K562 (cell line): ENCODE data around the gene ZNF516. TPM values are rescaled to one million over a fixed set of nuclear protein-coding genes. Genes with fewer than 3 reads are reported as not detected.

Source experiments
- ATAC-seq: fragments of 200-7000 bp; cut with Tn5 transposase; 3 replicates; pipeline ENCODE4 v1.9.1; 2020; ENCODE audit warnings: moderate library complexity
- BruUV-seq: library from RNA; stranded (reverse); fragments of 400-500 nt; replicated peaks from 2 replicates; lab custom pipeline; 2021; lab: Mats Ljungman, UMichigan
- CTCF ChIA-PET: fragments of 300-600 bp; formaldehyde crosslinking; extraction: SDS; loops from one replicate; lab custom pipeline; 2021; ENCODE audit warnings: low intra/inter-chr PET ratio; lab: Yijun Ruan, JAX
- POLR2A ChIA-PET: fragments of 300-600, 350-650 bp; sonication (Branson Sonifier 250); formaldehyde crosslinking; extraction: SDS; loops from one replicate; lab custom pipeline; 2021; ENCODE audit warnings: antibody characterized with exemption, inconsistent platforms; lab: Yijun Ruan, JAX
- DNase-seq, 4 experiments: peaks; one replicate each; pipeline versions ENCODE4 v3.0.0 to v3.0.0-alpha.2; 2011 to 2018; ENCODE audit warnings: low spot score in 3 of 4, mixed read lengths in 3 of 4; ENCODE audit errors: extremely low read depth in 1 of 4
- FAIRE-seq: peaks from 2 replicates; lab custom pipeline; 2011; peaks lifted over from hg19 to GRCh38; lab: Jason Lieb, UNC
- H2AFZ ChIP-seq: 2 replicates; pipeline ENCODE4 v1.6.0; 2011; ENCODE audit warnings: low read depth, low read length, control low read depth, inconsistent platforms
- H3K27ac ChIP-seq: fragments of 200-600 bp; 3 replicates; pipeline ENCODE4 v1.8.0; 2011; ENCODE audit warnings: low read depth, mild to moderate bottlenecking, control low read depth, inconsistent platforms, low read length, moderate library complexity, mixed read lengths; ENCODE audit errors: extremely low read depth
- H3K27me3 ChIP-seq, 2 experiments: fragments of 300-600 bp in 1 of 2; 2 replicates in 1 of 2; 3 replicates in 1 of 2; pipeline versions ENCODE4 v1.6.0 to v1.8.0; 2011; ENCODE audit warnings: inconsistent platforms in 2 of 2, low read length in 2 of 2, mild to moderate bottlenecking in 1 of 2, mixed read lengths in 1 of 2, moderate library complexity in 1 of 2; ENCODE audit not compliant: control insufficient read depth in 2 of 2, insufficient read depth in 2 of 2
- H3K36me3 ChIP-seq: fragments of 300-600 bp; 3 replicates; pipeline ENCODE4 v1.8.0; 2011; ENCODE audit warnings: mild to moderate bottlenecking, low read length, inconsistent platforms; ENCODE audit not compliant: control insufficient read depth, insufficient read depth
- H3K4me1 ChIP-seq, 2 experiments: fragments of 200-600 bp in 1 of 2; replicated peaks in 1 of 2; 2 replicates in 1 of 2; 3 replicates in 1 of 2; pipeline versions ENCODE4 v1.5.1 to v1.8.0; 2011; ENCODE audit warnings: inconsistent platforms in 2 of 2, low read length in 2 of 2, mild to moderate bottlenecking in 1 of 2, mixed read lengths in 1 of 2, moderate library complexity in 1 of 2; ENCODE audit not compliant: control insufficient read depth in 2 of 2, insufficient read depth in 2 of 2
- H3K4me2 ChIP-seq: 2 replicates; pipeline ENCODE4 v1.6.1; 2011; ENCODE audit warnings: low read length, control low read depth, inconsistent platforms, mixed read lengths; ENCODE audit not compliant: insufficient read depth
- H3K4me3 ChIP-seq: fragments of 200-600 bp; sonication (generic), shearing (Covaris generic); 2 replicates; pipeline ENCODE4 v1.5.1; 2016; ENCODE audit warnings: control low read depth, inconsistent platforms
- H3K79me2 ChIP-seq: fragments of 200-600 bp; 3 replicates; pipeline ENCODE4 v1.8.0; 2011; ENCODE audit warnings: low read length, inconsistent platforms; ENCODE audit not compliant: control insufficient read depth, insufficient read depth
- H3K9ac ChIP-seq, 2 experiments: 2 replicates each; pipeline versions ENCODE4 v1.6.0 to v1.6.1; 2011; ENCODE audit warnings: low read depth in 2 of 2, low read length in 2 of 2, control low read depth in 1 of 2, inconsistent platforms in 1 of 2, mild to moderate bottlenecking in 1 of 2, mixed read lengths in 1 of 2; ENCODE audit not compliant: insufficient read depth in 1 of 2
- H3K9me1 ChIP-seq: one replicate; pipeline ENCODE4 v1.6.0; 2011; ENCODE audit warnings: inconsistent platforms, mild to moderate bottlenecking, low read length, moderate library complexity; ENCODE audit not compliant: control insufficient read depth, insufficient read depth
- H3K9me3 ChIP-seq: replicated peaks from 2 replicates; pipeline ENCODE4 v1.5.1; 2011; ENCODE audit warnings: low read depth, low read length, inconsistent platforms; ENCODE audit not compliant: control insufficient read depth, insufficient read depth
- H4K20me1 ChIP-seq: replicated peaks from 2 replicates; pipeline ENCODE4 v1.6.1; 2011; ENCODE audit warnings: low read length, inconsistent platforms, mixed read lengths; ENCODE audit not compliant: control insufficient read depth, insufficient read depth
- ATF1 ChIP-seq, 2 experiments: fragments of 450-650 bp in 1 of 2; IDR thresholded peaks; 2 replicates each; pipeline ENCODE4 v1.6.1; 2016; ENCODE audit warnings: missing compliant biosample characterization in 1 of 2, missing genetic modification characterization in 1 of 2
- CTBP1 ChIP-seq: fragments of 450-650 bp; IDR thresholded peaks from 2 replicates; pipeline ENCODE4 v1.6.1; 2016; ENCODE audit warnings: borderline replicate concordance
- DPF2 ChIP-seq: fragments of 450-650 bp; IDR thresholded peaks from 2 replicates; pipeline ENCODE4 v1.6.1; 2016
- ETV5 ChIP-seq: sonication (generic); formaldehyde crosslinking; IDR thresholded peaks from 2 replicates; pipeline ENCODE4 v1.4.0; 2020; ENCODE audit warnings: low read depth, mild to moderate bottlenecking, missing genetic modification reagents
- FOXK1 ChIP-seq: sonication (generic); formaldehyde crosslinking; IDR thresholded peaks from 2 replicates; pipeline ENCODE4 v1.8.0; 2022; ENCODE audit warnings: missing genetic modification reagents, mild to moderate bottlenecking, borderline replicate concordance
- HOXB6 ChIP-seq: fragments of 250-450 bp; sonication (Bioruptor Pico); IDR thresholded peaks from 2 replicates; pipeline ENCODE4 v1.5.1; 2022; ENCODE audit warnings: mild to moderate bottlenecking, borderline replicate concordance
- IFI16 ChIP-seq: fragments of 250-450 bp; sonication (Bioruptor Pico); IDR thresholded peaks from 2 replicates; pipeline ENCODE4 v2.1.2; 2022; ENCODE audit warnings: mild to moderate bottlenecking, inconsistent platforms
- KAT2B ChIP-seq: IDR thresholded peaks from one replicate; pipeline ENCODE4 v1.6.1; 2012; ENCODE audit warnings: low read depth, mild to moderate bottlenecking, control low read depth, inconsistent platforms, low read length, moderate library complexity
- KAT7 ChIP-seq: sonication (generic); formaldehyde crosslinking; IDR thresholded peaks from 2 replicates; pipeline ENCODE4 v1.8.0; 2022; ENCODE audit warnings: missing genetic modification reagents, mild to moderate bottlenecking, borderline replicate concordance
- MIER1 ChIP-seq: fragments of 450-650 bp; IDR thresholded peaks from 2 replicates; pipeline ENCODE4 v1.6.1; 2016; ENCODE audit warnings: antibody characterized with exemption, mild to moderate bottlenecking, low read depth
- POLR2AphosphoS5 ChIP-seq: IDR thresholded peaks from 2 replicates; pipeline ENCODE4 v1.6.1; 2011; ENCODE audit warnings: mild to moderate bottlenecking, low read depth, low read length, moderate library complexity; ENCODE audit not compliant: control insufficient read depth, insufficient read depth
- PYGO2 ChIP-seq: fragments of 450-650 bp; IDR thresholded peaks from 2 replicates; pipeline ENCODE4 v1.6.1; 2016; ENCODE audit warnings: mild to moderate bottlenecking, missing genetic modification characterization, moderate library complexity, missing compliant biosample characterization
- RFX1 ChIP-seq: fragments of 450-650 bp; IDR thresholded peaks from 2 replicates; pipeline ENCODE4 v1.6.1; 2016; ENCODE audit warnings: mild to moderate bottlenecking, moderate library complexity
- SREBF2 ChIP-seq: sonication (generic); formaldehyde crosslinking; IDR thresholded peaks from 2 replicates; pipeline ENCODE4 v1.4.0; 2020; ENCODE audit warnings: mild to moderate bottlenecking, missing genetic modification reagents
- TBP ChIP-seq: optimal IDR thresholded peaks from 2 replicates; pipeline ENCODE3; 2011; ENCODE audit warnings: low read depth, low read length, improper control_type of control experiment
- XRCC3 ChIP-seq: fragments of 450-650 bp; IDR thresholded peaks from 2 replicates; pipeline ENCODE4 v1.6.1; 2017; ENCODE audit warnings: mild to moderate bottlenecking, moderate library complexity
- ZNF696 ChIP-seq: fragments of 250-450 bp; sonication (Bioruptor Pico); conservative IDR thresholded peaks from 2 replicates; pipeline ENCODE4 v1.4.0; 2020; ENCODE audit warnings: mild to moderate bottlenecking, moderate library complexity
- WGBS: fragments of 100-300 bp; shearing (Covaris generic); methylation state at CpG from one replicate; pipeline ENCODE4 v1.1.6; 2016; ENCODE audit warnings: low coverage, mixed read lengths; ENCODE audit not compliant: insufficient coverage; ENCODE audit errors: missing lambda C conversion rate; 5-methylcytosine and 5-hydroxymethylcytosine counted together
- in situ Hi-C: fragments of 300-500 bp; cut with MboI; formaldehyde crosslinking; loops from 4 replicates; pipeline ENCODE4 v1.15.0; 2018; ENCODE audit warnings: inconsistent platforms, mixed read lengths
- intact Hi-C: fragments of 100-400 bp; cut with micrococcal nuclease; formaldehyde crosslinking; loops from 2 replicates; pipeline ENCODE4 v1.14.2; 2022
- polyA plus RNA-seq, 8 experiments: library from polyadenylated mRNA; depleted of rRNA in 4 of 8; stranded (reverse) in 5 of 8; unstranded in 3 of 8; fragments of >200 nt; fragmentation: Nextera tagmentation in 2 of 8; fragmentation: Illumina TruSeq in 1 of 8; extraction: Ambion mirVana in 2 of 8; extraction: Trizol in 1 of 8; gene quantifications; 2 replicates each; pipeline versions ENCODE4 v1.2.1 to v1.2.3, GENCODE V29; 2011 to 2014; ENCODE audit warnings: inconsistent platforms in 1 of 8, missing spikeins in 1 of 8
- total RNA-seq, 7 experiments: library from RNA; depleted of rRNA in 6 of 7; stranded (reverse); fragments of >200 nt in 6 of 7; fragmentation: Illumina TruSeq in 2 of 7; extraction: Trizol in 2 of 7; gene quantifications; 2 replicates each; pipeline versions ENCODE4 v1.2.1 to v1.2.3, GENCODE V29; 2011 to 2021; ENCODE audit warnings: low replicate concordance in 1 of 7
- TF ChIP-seq, protein P1 (sequence below): fragments of 450-650 bp; IDR thresholded peaks from 2 replicates; pipeline ENCODE4 v1.6.1; 2016; ENCODE audit warnings: missing biosample characterization, missing genetic modification characterization
- TF ChIP-seq, protein P2 (sequence below): fragments of 250-450 bp; sonication (Bioruptor Pico); IDR thresholded peaks from 2 replicates; pipeline ENCODE4 v1.8.0; 2021; ENCODE audit warnings: mild to moderate bottlenecking, moderate library complexity

ZNF516 gene
- total and polyA plus RNA-seq, 9 of the 15 experiments (the other 6 are each of a cell fraction or from before 2014, with no cell fraction given): 0.04 to 0.20 (median 0.08) TPM; not detected in 3

GRCh38 chr18:76367168-76368125 lies 127.6 kb downstream of the ZNF516 start:
- no peak for DNase-seq
- no peak for ATAC-seq
- ChIA-PET CTCF (no interaction called here), POLR2A (interaction anchor here (1.1 kb wide), 1 partner anchor 11 kb away, joined by 4 read pairs; no protein-coding TSS in a partner anchor)
- no peak for TF ChIP-seq MIER1
- TF ChIP-seq FOXK1 (CRISPR knock-in tag): no peak
- TF ChIP-seq KAT2B: no peak
- TF ChIP-seq ETV5: no peak
- TF ChIP-seq XRCC3: no peak
- TF ChIP-seq SREBF2 (CRISPR knock-in tag): no peak
- no peak for TF ChIP-seq PYGO2 (tag)
- TF ChIP-seq, protein P1, sequence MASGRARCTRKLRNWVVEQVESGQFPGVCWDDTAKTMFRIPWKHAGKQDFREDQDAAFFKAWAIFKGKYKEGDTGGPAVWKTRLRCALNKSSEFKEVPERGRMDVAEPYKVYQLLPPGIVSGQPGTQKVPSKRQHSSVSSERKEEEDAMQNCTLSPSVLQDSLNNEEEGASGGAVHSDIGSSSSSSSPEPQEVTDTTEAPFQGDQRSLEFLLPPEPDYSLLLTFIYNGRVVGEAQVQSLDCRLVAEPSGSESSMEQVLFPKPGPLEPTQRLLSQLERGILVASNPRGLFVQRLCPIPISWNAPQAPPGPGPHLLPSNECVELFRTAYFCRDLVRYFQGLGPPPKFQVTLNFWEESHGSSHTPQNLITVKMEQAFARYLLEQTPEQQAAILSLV: no peak
- TF ChIP-seq POLR2AphosphoS5: no peak
- TF ChIP-seq ZNF696: no peak
- TF ChIP-seq, protein P2, sequence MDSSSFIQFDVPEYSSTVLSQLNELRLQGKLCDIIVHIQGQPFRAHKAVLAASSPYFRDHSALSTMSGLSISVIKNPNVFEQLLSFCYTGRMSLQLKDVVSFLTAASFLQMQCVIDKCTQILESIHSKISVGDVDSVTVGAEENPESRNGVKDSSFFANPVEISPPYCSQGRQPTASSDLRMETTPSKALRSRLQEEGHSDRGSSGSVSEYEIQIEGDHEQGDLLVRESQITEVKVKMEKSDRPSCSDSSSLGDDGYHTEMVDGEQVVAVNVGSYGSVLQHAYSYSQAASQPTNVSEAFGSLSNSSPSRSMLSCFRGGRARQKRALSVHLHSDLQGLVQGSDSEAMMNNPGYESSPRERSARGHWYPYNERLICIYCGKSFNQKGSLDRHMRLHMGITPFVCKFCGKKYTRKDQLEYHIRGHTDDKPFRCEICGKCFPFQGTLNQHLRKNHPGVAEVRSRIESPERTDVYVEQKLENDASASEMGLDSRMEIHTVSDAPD (CRISPR knock-in tag): no peak
- TF ChIP-seq DPF2: no peak
- TF ChIP-seq ATF1 (CRISPR knock-in tag; IDR thresholded peaks at IDR 0.05): no peak
- TF ChIP-seq ATF1 (tag; IDR thresholded peaks at IDR 0.05): no peak
- TF ChIP-seq TBP: no peak
- TF ChIP-seq IFI16 (CRISPR knock-in tag): no peak
- no peak for TF ChIP-seq KAT7 (CRISPR knock-in tag)
- TF ChIP-seq CTBP1: no peak
- no peak for TF ChIP-seq RFX1
- TF ChIP-seq HOXB6 (CRISPR knock-in tag): no peak
- H3K4me1 ChIP-seq: no peaks in the 10 kb centered on the region
- H3K9me1 ChIP-seq: no peaks in the 10 kb centered on the region
- no peaks in the 10 kb centered on the region for H3K79me2 ChIP-seq
- peaks cover 2 to 31% of the 10 kb centered on the region in 2 experiments; a peak in 3 of 5 replicates for H3K27me3 ChIP-seq
- FAIRE-seq: no peak
- H2AFZ ChIP-seq: no peak overlapping the region
- in situ Hi-C loops: loop anchor here (25.0 kb wide), 2 partner anchors 1705 to 2005 kb away; no protein-coding TSS in a partner anchor
- intact Hi-C loops: no loop called here
- no peaks in the 10 kb centered on the region for H4K20me1 ChIP-seq
- H3K9ac ChIP-seq: no peak overlapping the region
- H3K36me3 ChIP-seq: no peaks in the 10 kb centered on the region
- WGBS: under 1% methylated on average over 18 of the region's 20 CpGs
- no peak overlapping the region for H3K27ac ChIP-seq
- H3K4me2 ChIP-seq: no peak overlapping the region
- BruUV-seq: no TSS peak
- no peak overlapping the region for H3K4me3 ChIP-seq
- H3K9me3 ChIP-seq: no peaks in the 10 kb centered on the region
